ENCODE results near the gene TENM3.
A peak's percentile ranks its signal among the peaks of the same experiment; 100 is the strongest.

Gene TENM3

GRCh38 chr4:182415116-182415515 lies 171.9 kb downstream of the TENM3 start:
- DNase-seq, result no peak

- DNase-seq, result no peak
Measured at GRCh38 chr4:182416067-182416466, 172.9 kb downstream of the TENM3 start.

GRCh38 chr4:182418054-182418734 lies 175.0 kb downstream of the TENM3 start:
- no peak for DNase-seq

- DNase-seq, result no peak
Measured at GRCh38 chr4:182420189-182420588, 177.0 kb downstream of the TENM3 start.

- DNase-seq, result no peak
Measured at GRCh38 chr4:182421753-182422152, 178.6 kb downstream of the TENM3 start.

- DNase-seq, result no peak
Measured at GRCh38 chr4:182425302-182425701, 182.1 kb downstream of the TENM3 start.

GRCh38 chr4:182426901-182427300 lies 183.7 kb downstream of the TENM3 start:
- DNase-seq, result no peak

GRCh38 chr4:182427554-182427953 lies 184.4 kb downstream of the TENM3 start:
- DNase-seq, result no peak

- no peak for DNase-seq
Measured at GRCh38 chr4:182429896-182430295, 186.7 kb downstream of the TENM3 start.

- no peak for DNase-seq
Measured at GRCh38 chr4:182432819-182433218, 189.6 kb downstream of the TENM3 start.

- DNase-seq, result no peak
Measured at GRCh38 chr4:182434720-182435119, 191.5 kb downstream of the TENM3 start.

- DNase-seq, result no peak
Measured at GRCh38 chr4:182435401-182435800, 192.2 kb downstream of the TENM3 start.

GRCh38 chr4:182443070-182443469 lies 199.9 kb downstream of the TENM3 start:
- DNase-seq, result no peak

GRCh38 chr4:182447767-182448280 lies 204.6 kb downstream of the TENM3 start:
- DNase-seq, result no peak

GRCh38 chr4:182448281-182449151 lies 205.3 kb downstream of the TENM3 start:
- peak; percentile 59 for DNase-seq

GRCh38 chr4:182449186-182449929 lies 206.2 kb downstream of the TENM3 start:
- DNase-seq, result peak; percentile 13

- DNase-seq, result no peak
Measured at GRCh38 chr4:182449930-182450439, 206.8 kb downstream of the TENM3 start.

GRCh38 chr4:182451441-182451840 lies 208.2 kb downstream of the TENM3 start:
- no peak for DNase-seq

- DNase-seq, result no peak
Measured at GRCh38 chr4:182453830-182454229, 210.6 kb downstream of the TENM3 start.

- no peak for DNase-seq
Measured at GRCh38 chr4:182454440-182455013, 211.3 kb downstream of the TENM3 start.

- DNase-seq, result no peak
Measured at GRCh38 chr4:182465114-182465513, 221.9 kb downstream of the TENM3 start.

- no peak for DNase-seq
Measured at GRCh38 chr4:182465979-182466378, 222.8 kb downstream of the TENM3 start.

- no peak for DNase-seq
Measured at GRCh38 chr4:182470215-182470614, 227.0 kb downstream of the TENM3 start.

Data from activated naive CD4-positive, alpha-beta T cell treated with anti-CD3 and anti-CD28 coated beads, Interleukin-2, amount 50 U/mL, for 16 hours (primary cell).